Activated CD8-positive, alpha-beta T cell treated with anti-CD3 and anti-CD28 coated beads for 36 hours (primary cell): ENCODE measurements around the gene INPP5D. TPM values are rescaled to one million over a fixed set of nuclear protein-coding genes. Genes with fewer than 3 reads are reported as not detected.

Experiments
- ATAC-seq: fragments of 200-7000 bp; cut with Tn5 transposase; one replicate; pipeline ENCODE4 v1.10.0; 2021; ENCODE audit warnings: mild to moderate bottlenecking, moderate library complexity
- CTCF ChIA-PET: fragments of 350-600 bp; sonication (Branson Sonifier 250); formaldehyde crosslinking; loops from one replicate; lab custom pipeline; 2021; ENCODE audit warnings: antibody characterized with exemption; lab: Charles Lee
- POLR2A ChIA-PET: fragments of 350-600 bp; sonication (Branson Sonifier 250); formaldehyde crosslinking; loops from one replicate; lab custom pipeline; 2021; ENCODE audit warnings: antibody characterized with exemption; lab: Charles Lee
- DNase-seq: peaks from one replicate; pipeline ENCODE4 v3.0.0-alpha.2; 2020
- H3K27ac Mint-ChIP-seq: one replicate; pipeline ENCODE4 v1.8.0; 2021; ENCODE audit warnings: mild to moderate bottlenecking, mixed read lengths
- H3K27me3 Mint-ChIP-seq: one replicate; pipeline ENCODE4 v1.8.0; 2021; ENCODE audit warnings: mixed read lengths
- H3K36me3 Mint-ChIP-seq: one replicate; pipeline ENCODE4 v1.8.0; 2021; ENCODE audit warnings: low read depth, mixed read lengths
- H3K4me1 Mint-ChIP-seq: one replicate; pipeline ENCODE4 v1.8.0; 2021; ENCODE audit warnings: low read depth, mixed read lengths
- H3K4me3 Mint-ChIP-seq: one replicate; pipeline ENCODE4 v1.8.0; 2021; ENCODE audit warnings: mild to moderate bottlenecking, moderate library complexity, mixed read lengths
- H3K9me3 Mint-ChIP-seq: one replicate; pipeline ENCODE4 v1.8.0; 2021; ENCODE audit warnings: mixed read lengths
- intact Hi-C: fragments of 100-400 bp; cut with micrococcal nuclease; formaldehyde crosslinking; loops from one replicate; pipeline ENCODE4 v1.10.0; 2022
- total RNA-seq, 2 experiments: library from RNA; stranded (reverse); gene quantifications; one replicate each; pipeline ENCODE4 v1.2.3, GENCODE V29; 2021
- TF ChIP-seq, protein P1 (sequence below): fragments of 200-600 bp; IDR thresholded peaks from one replicate; pipeline ENCODE4 v1.8.0; 2022; ENCODE audit warnings: antibody characterized with exemption, mild to moderate bottlenecking

INPP5D gene
- total RNA-seq, 2 experiments from 2014 or later = 38.6 to 40.2 TPM

GRCh38 chr2:233129351-233129978 lies 69.3 kb downstream of the INPP5D start:
- ATAC-seq = no peak
- peaks cover 52% of the 10 kb centered on the region for H3K36me3 Mint-ChIP-seq
- TF ChIP-seq, protein P1, sequence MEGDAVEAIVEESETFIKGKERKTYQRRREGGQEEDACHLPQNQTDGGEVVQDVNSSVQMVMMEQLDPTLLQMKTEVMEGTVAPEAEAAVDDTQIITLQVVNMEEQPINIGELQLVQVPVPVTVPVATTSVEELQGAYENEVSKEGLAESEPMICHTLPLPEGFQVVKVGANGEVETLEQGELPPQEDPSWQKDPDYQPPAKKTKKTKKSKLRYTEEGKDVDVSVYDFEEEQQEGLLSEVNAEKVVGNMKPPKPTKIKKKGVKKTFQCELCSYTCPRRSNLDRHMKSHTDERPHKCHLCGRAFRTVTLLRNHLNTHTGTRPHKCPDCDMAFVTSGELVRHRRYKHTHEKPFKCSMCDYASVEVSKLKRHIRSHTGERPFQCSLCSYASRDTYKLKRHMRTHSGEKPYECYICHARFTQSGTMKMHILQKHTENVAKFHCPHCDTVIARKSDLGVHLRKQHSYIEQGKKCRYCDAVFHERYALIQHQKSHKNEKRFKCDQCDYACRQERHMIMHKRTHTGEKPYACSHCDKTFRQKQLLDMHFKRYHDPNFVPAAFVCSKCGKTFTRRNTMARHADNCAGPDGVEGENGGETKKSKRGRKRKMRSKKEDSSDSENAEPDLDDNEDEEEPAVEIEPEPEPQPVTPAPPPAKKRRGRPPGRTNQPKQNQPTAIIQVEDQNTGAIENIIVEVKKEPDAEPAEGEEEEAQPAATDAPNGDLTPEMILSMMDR = no peak
- H3K4me3 Mint-ChIP-seq = no peak overlapping the region
- DNase-seq = no peak
- H3K4me1 Mint-ChIP-seq = peaks cover 19% of the 10 kb centered on the region
- no peak overlapping the region for H3K27ac Mint-ChIP-seq
- H3K9me3 Mint-ChIP-seq = peaks cover 2% of the 10 kb centered on the region
- intact Hi-C loops = no loop called here
- ChIA-PET POLR2A (interaction anchor here (1.0 kb wide), 2 partner anchors 13 to 49 kb away, joined by 3 to 4 read pairs; no protein-coding TSS in a partner anchor), CTCF (no interaction called here)
- H3K27me3 Mint-ChIP-seq = no peaks in the 10 kb centered on the region

GRCh38 chr2:233130024-233130423 lies 69.9 kb downstream of the INPP5D start:
- Mint-ChIP-seq H3K36me3 (peaks cover 55% of the 10 kb centered on the region), H3K27ac (peak overlapping the region; percentile 23), H3K9me3 (peaks cover 4% of the 10 kb centered on the region), H3K4me1 (peaks cover 19% of the 10 kb centered on the region), H3K27me3 (no peaks in the 10 kb centered on the region), H3K4me3 (no peak overlapping the region)
- TF ChIP-seq, protein P1 = no peak
- DNase-seq = peak; percentile 32
- CTCF ChIA-PET = interaction anchor here (0.6 kb wide), 1 partner anchor 8 kb away, joined by 3 read pairs; no protein-coding TSS in a partner anchor
- intact Hi-C loops = no loop called here
- ATAC-seq = no peak
- POLR2A ChIA-PET = interaction anchor here (0.6 to 1.0 kb wide), 4 partner anchors 11 to 258 kb away, joined by 3 to 4 read pairs (median 3); no protein-coding TSS in a partner anchor

- Mint-ChIP-seq H3K9me3 (peaks cover 5% of the 10 kb centered on the region), H3K27me3 (no peaks in the 10 kb centered on the region), H3K4me3 (no peak overlapping the region), H3K27ac (peak overlapping the region; percentile 61), H3K4me1 (peaks cover 19% of the 10 kb centered on the region), H3K36me3 (peaks cover 56% of the 10 kb centered on the region)
- TF ChIP-seq, protein P1 = no peak
- intact Hi-C loops = no loop called here
- ATAC-seq (no peak), DNase-seq (no peak)
- ChIA-PET CTCF (interaction anchor here (0.6 kb wide), 1 partner anchor 8 kb away, joined by 3 read pairs; no protein-coding TSS in a partner anchor), POLR2A (interaction anchor here (0.6 to 1.0 kb wide), 4 partner anchors 12 to 259 kb away, joined by 3 to 4 read pairs (median 3); no protein-coding TSS in a partner anchor)
These were observed 70.4 kb downstream of the INPP5D start for GRCh38 chr2:233130481-233131020.

DNA sequence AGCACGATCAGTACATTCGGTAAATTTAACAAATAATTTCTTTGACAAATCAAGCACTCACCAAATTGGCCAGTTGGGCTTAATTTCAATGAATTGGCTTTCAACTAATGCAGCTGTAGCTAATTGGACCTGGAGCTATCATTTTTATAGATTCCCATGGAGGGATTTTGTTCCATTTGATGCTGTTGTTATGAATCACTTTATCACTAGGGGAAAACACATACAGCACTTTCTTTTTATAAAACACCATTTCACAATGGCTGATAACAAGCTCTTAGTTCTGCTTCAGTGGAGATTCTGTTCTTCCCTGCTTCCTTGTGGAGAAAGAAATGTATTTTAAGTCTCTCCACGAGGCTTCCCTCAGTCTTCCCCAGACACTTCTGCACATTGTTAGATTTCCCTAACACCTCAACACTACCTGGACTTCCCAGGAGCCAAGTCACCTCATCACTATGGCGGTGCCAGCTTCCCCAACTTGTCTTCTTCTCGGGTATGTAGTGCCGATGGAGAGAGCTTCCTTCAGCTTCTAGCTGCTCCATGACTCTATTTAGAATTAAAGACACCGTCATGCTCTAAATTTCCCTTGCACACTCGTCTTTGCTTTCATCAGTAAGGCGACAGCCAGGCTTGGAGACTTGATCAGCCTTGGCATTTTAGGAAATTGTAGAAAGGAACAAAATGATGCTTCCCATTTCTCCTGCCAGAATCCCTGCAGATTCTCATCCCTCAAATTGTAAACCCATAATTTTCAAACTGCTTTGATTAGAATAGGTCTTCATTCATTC lies 72.0 kb downstream of the INPP5D start:
- ATAC-seq (no peak), DNase-seq (no peak)
- TF ChIP-seq, protein P1 = no peak
- no peak overlapping the region for H3K4me3 Mint-ChIP-seq
- CTCF ChIA-PET = interaction anchor here (1.0 to 1.3 kb wide), 3 partner anchors 9 to 79 kb away, joined by 3 read pairs; no protein-coding TSS in a partner anchor
- H3K4me1 Mint-ChIP-seq = peaks cover 19% of the 10 kb centered on the region
- H3K27me3 Mint-ChIP-seq = no peaks in the 10 kb centered on the region
- POLR2A ChIA-PET = no interaction called here
- H3K9me3 Mint-ChIP-seq = peaks cover 7% of the 10 kb centered on the region
- intact Hi-C loops = no loop called here
- H3K36me3 Mint-ChIP-seq = peaks cover 58% of the 10 kb centered on the region
- no peak overlapping the region for H3K27ac Mint-ChIP-seq
